WTC11 (cell line): Measurements from ENCODE around the gene SMIM20. TPM values are rescaled to one million over a fixed set of nuclear protein-coding genes. Genes with fewer than 3 reads are reported as not detected.
A peak's percentile ranks its signal among the peaks of the same experiment; 100 is the strongest.

Experiments
- ATAC-seq: fragments of 200-7000 bp; cut with Tn5 transposase; 2 replicates; pipeline ENCODE4 v1.10.0; 2021; ENCODE audit warnings: mild to moderate bottlenecking, moderate library complexity
- CTCF ChIA-PET: fragments of 300-600 bp; sonication (Branson Sonifier 250); formaldehyde crosslinking; loops from one replicate; lab custom pipeline; 2021; ENCODE audit warnings: antibody characterized with exemption; lab: Charles Lee
- POLR2A ChIA-PET: fragments of 350-600 bp; sonication (Branson Sonifier 250); formaldehyde crosslinking; loops from one replicate; lab custom pipeline; 2021; ENCODE audit warnings: antibody characterized with exemption; lab: Charles Lee
- DNase-seq: peaks from one replicate; pipeline ENCODE4 v3.0.0; 2021; ENCODE audit warnings: low spot score
- H3K27ac Mint-ChIP-seq: 2 replicates; pipeline ENCODE4 v1.8.0; 2021; ENCODE audit warnings: mixed read lengths
- H3K27me3 Mint-ChIP-seq: 2 replicates; pipeline ENCODE4 v1.8.0; 2021; ENCODE audit warnings: low read depth, mild to moderate bottlenecking, moderate library complexity, mixed read lengths
- H3K36me3 Mint-ChIP-seq: 2 replicates; pipeline ENCODE4 v1.8.0; 2021; ENCODE audit warnings: mixed read lengths
- H3K4me1 Mint-ChIP-seq: 2 replicates; pipeline ENCODE4 v1.8.0; 2022; ENCODE audit warnings: mixed read lengths
- H3K4me3 Mint-ChIP-seq: 2 replicates; pipeline ENCODE4 v1.8.0; 2021; ENCODE audit warnings: mild to moderate bottlenecking, moderate library complexity, mixed read lengths
- H3K9me3 Mint-ChIP-seq: 2 replicates; pipeline ENCODE4 v1.8.0; 2021; ENCODE audit warnings: mixed read lengths
- ATF1 ChIP-seq: sonication (generic); formaldehyde crosslinking; IDR thresholded peaks from 2 replicates; pipeline ENCODE4 v1.8.1; 2023; ENCODE audit warnings: mild to moderate bottlenecking, moderate library complexity, missing genetic modification reagents
- CBFB ChIP-seq: sonication (generic); formaldehyde crosslinking; IDR thresholded peaks from 2 replicates; pipeline ENCODE4 v1.8.1; 2022; ENCODE audit warnings: mild to moderate bottlenecking, low read depth, missing genetic modification reagents
- CREM ChIP-seq: sonication (generic); formaldehyde crosslinking; IDR thresholded peaks from 2 replicates; pipeline ENCODE4 v1.8.1; 2022; ENCODE audit warnings: mild to moderate bottlenecking, missing genetic modification reagents, moderate library complexity
- ETV6 ChIP-seq: sonication (generic); formaldehyde crosslinking; IDR thresholded peaks from 2 replicates; pipeline ENCODE4 v1.8.1; 2022; ENCODE audit warnings: mild to moderate bottlenecking, missing genetic modification reagents
- IRF1 ChIP-seq: sonication (generic); formaldehyde crosslinking; IDR thresholded peaks from 2 replicates; pipeline ENCODE4 v1.8.0; 2023; ENCODE audit warnings: missing genetic modification reagents
- KAT7 ChIP-seq: sonication (generic); formaldehyde crosslinking; IDR thresholded peaks from 2 replicates; pipeline ENCODE4 v1.8.1; 2023; ENCODE audit warnings: missing genetic modification reagents, mild to moderate bottlenecking, borderline replicate concordance
- MXD4 ChIP-seq: fragments of 250-450 bp; sonication (Bioruptor Pico); IDR thresholded peaks from 2 replicates; pipeline ENCODE4 v1.8.0; 2021; ENCODE audit warnings: mild to moderate bottlenecking, moderate library complexity, borderline replicate concordance
- NFATC4 ChIP-seq: fragments of 250-450 bp; sonication (Bioruptor Pico); IDR thresholded peaks from 2 replicates; pipeline ENCODE4 v1.9.0; 2021; ENCODE audit warnings: mild to moderate bottlenecking
- NR3C1 ChIP-seq: sonication (generic); formaldehyde crosslinking; conservative IDR thresholded peaks from 2 replicates; pipeline ENCODE4 v1.8.1; 2023; ENCODE audit warnings: low read depth, mild to moderate bottlenecking, missing genetic modification reagents
- OVOL2 ChIP-seq: fragments of 250-450 bp; sonication (Bioruptor Pico); IDR thresholded peaks from 2 replicates; pipeline ENCODE4 v1.9.0; 2021; ENCODE audit warnings: mild to moderate bottlenecking, borderline replicate concordance
- SMAD4 ChIP-seq: sonication (generic); formaldehyde crosslinking; IDR thresholded peaks from 2 replicates; pipeline ENCODE4 v1.8.0; 2022; ENCODE audit warnings: mild to moderate bottlenecking, missing genetic modification reagents
- TEAD4 ChIP-seq: sonication (generic); formaldehyde crosslinking; IDR thresholded peaks from 2 replicates; pipeline ENCODE4 v1.8.0; 2022; ENCODE audit warnings: mild to moderate bottlenecking, missing genetic modification reagents
- USF1 ChIP-seq: sonication (generic); formaldehyde crosslinking; IDR thresholded peaks from 2 replicates; pipeline ENCODE4 v1.8.0; 2022; ENCODE audit warnings: mild to moderate bottlenecking, missing genetic modification reagents
- ZNF281 ChIP-seq: sonication (generic); formaldehyde crosslinking; IDR thresholded peaks from 2 replicates; pipeline ENCODE4 v1.8.0; 2023; ENCODE audit warnings: mild to moderate bottlenecking, missing genetic modification reagents
- ZNF317 ChIP-seq: sonication (generic); formaldehyde crosslinking; IDR thresholded peaks from 2 replicates; pipeline ENCODE4 v1.8.1; 2023; ENCODE audit warnings: low read depth, mild to moderate bottlenecking, moderate library complexity, missing genetic modification reagents, borderline replicate concordance
- ZNF396 ChIP-seq: fragments of 250-450 bp; sonication (Bioruptor Pico); IDR thresholded peaks from 2 replicates; pipeline ENCODE4 v1.8.0; 2021; ENCODE audit warnings: mild to moderate bottlenecking, moderate library complexity, borderline replicate concordance
- ZNF416 ChIP-seq: fragments of 250-450 bp; sonication (Bioruptor Pico); IDR thresholded peaks from 2 replicates; pipeline ENCODE4 v1.9.0; 2021; ENCODE audit warnings: mild to moderate bottlenecking, inconsistent platforms
- ZNF671 ChIP-seq: fragments of 250-450 bp; sonication (Bioruptor Pico); IDR thresholded peaks from 2 replicates; pipeline ENCODE4 v1.8.0; 2021; ENCODE audit warnings: mild to moderate bottlenecking
- total RNA-seq: library from RNA; stranded (reverse); gene quantifications from 3 replicates; pipeline ENCODE4 v1.2.3, GENCODE V29; 2021

SMIM20 gene
- total RNA-seq, 1 experiment from 2014 or later, result 39.4 TPM

- TF ChIP-seq ZNF281 (no peak), KAT7 (CRISPR knock-in tag) (no peak), ZNF416 (CRISPR knock-in tag) (no peak), NFATC4 (CRISPR knock-in tag) (no peak), CBFB (CRISPR knock-in tag) (no peak), USF1 (CRISPR knock-in tag) (no peak)
Measured at GRCh38 chr4:25953740-25954139, 39.7 kb downstream of the SMIM20 start (continued).

GRCh38 chr4:25954293-25954904 lies 40.4 kb downstream of the SMIM20 start:
- Mint-ChIP-seq H3K9me3 (peaks cover 5% of the 10 kb centered on the region), H3K27ac (no peak overlapping the region), H3K27me3 (peaks cover 4% of the 10 kb centered on the region; the same call in 1 of the 2 replicates), H3K4me1 (peaks cover 57% of the 10 kb centered on the region), H3K36me3 (no peaks in the 10 kb centered on the region), H3K4me3 (no peak overlapping the region)
- no peak for DNase-seq
- no peak for TF ChIP-seq ZNF671
- TF ChIP-seq TEAD4, result no peak
- TF ChIP-seq KAT7 (CRISPR knock-in tag), result no peak
- no peak for TF ChIP-seq MXD4
- TF ChIP-seq CREM (CRISPR knock-in tag), result no peak
- TF ChIP-seq ATF1 (CRISPR knock-in tag), result no peak
- no peak for TF ChIP-seq SMAD4 (CRISPR knock-in tag)
- no peak for TF ChIP-seq OVOL2 (CRISPR knock-in tag)
- TF ChIP-seq ETV6, result no peak
- no peak for TF ChIP-seq NR3C1 (CRISPR knock-in tag)
- TF ChIP-seq ZNF317 (CRISPR knock-in tag), result no peak
- ChIA-PET POLR2A (no interaction called here), CTCF (interaction anchor here (1.3 to 4.5 kb wide), 6 partner anchors 11 to 99 kb away, joined by 4 to 25 read pairs (median 6); no protein-coding TSS in a partner anchor)
- ATAC-seq, result no peak

GRCh38 chr4:25955705-25956104 lies 41.7 kb downstream of the SMIM20 start:
- no peak overlapping the region for H3K4me3 Mint-ChIP-seq
- no peaks in the 10 kb centered on the region for H3K36me3 Mint-ChIP-seq
- TF ChIP-seq ETV6 (no peak), MXD4 (no peak), ZNF281 (no peak), IRF1 (CRISPR knock-in tag) (no peak), ZNF396 (CRISPR knock-in tag) (no peak)
- peak; percentile 62 for ATAC-seq
- H3K9me3 Mint-ChIP-seq, result peaks cover 5% of the 10 kb centered on the region
- peaks cover 4% of the 10 kb centered on the region; the same call in 1 of the 2 replicates for H3K27me3 Mint-ChIP-seq
- H3K27ac Mint-ChIP-seq, result no peak overlapping the region
- H3K4me1 Mint-ChIP-seq, result peaks cover 44% of the 10 kb centered on the region
- no peak for DNase-seq
- CTCF ChIA-PET, result interaction anchor here (0.7 to 4.5 kb wide), 11 partner anchors 14 to 515 kb away, joined by 3 to 25 read pairs (median 4); no protein-coding TSS in a partner anchor
- POLR2A ChIA-PET, result no interaction called here
